ENCODE data around the gene KLF11.
"Not testable (repeated sequence)": the region's sequence is repeated elsewhere in the genome, so short reads cannot be mapped to it uniquely, and the experiment has no call there.

The KLF11 gene

DNA sequence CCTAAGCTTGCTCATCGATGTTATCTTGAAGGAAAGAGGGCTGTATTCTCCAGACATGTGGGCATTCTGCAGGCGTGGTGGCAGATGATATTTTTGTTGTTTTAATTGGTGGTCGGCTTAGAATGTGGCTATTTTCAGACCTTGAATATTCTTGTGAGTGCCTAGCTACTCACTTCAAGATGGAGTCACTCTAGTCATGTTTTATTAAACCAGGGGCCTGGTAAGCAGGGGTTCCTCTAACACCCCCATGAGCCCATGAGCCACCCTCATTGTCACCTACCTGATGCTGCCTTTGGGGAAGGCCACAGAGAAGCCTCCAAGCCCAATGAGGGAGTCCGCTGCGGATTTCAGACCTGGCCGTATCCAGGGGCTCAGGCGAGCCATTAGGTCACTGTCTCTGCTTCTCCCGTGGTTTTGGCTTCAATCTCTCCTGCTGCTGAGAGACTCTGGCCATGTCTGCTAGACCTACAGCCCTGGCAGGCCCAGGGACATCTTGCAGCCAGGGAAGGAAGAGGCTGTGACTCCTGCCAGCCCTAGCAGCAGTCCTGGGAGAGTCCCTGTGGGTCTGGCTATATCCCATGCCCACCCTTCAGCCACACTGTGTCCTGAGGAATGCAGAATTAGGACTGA lies 16.3 kb upstream of the KLF11 start:
- no peak for DNase-seq (ENCODE audit: low spot score)
- ChIA-PET CTCF (interaction anchor here (0.6 kb wide), 1 partner anchor 9 kb away, joined by 3 read pairs; no protein-coding TSS in a partner anchor), POLR2A (ENCODE audit: low non-redundant PET) (interaction anchor here (0.6 kb wide), 1 partner anchor 42 kb away, joined by 3 read pairs; no protein-coding TSS in a partner anchor)
- H3K27ac ChIP-seq = no peak overlapping the region
- TF ChIP-seq, protein P1, sequence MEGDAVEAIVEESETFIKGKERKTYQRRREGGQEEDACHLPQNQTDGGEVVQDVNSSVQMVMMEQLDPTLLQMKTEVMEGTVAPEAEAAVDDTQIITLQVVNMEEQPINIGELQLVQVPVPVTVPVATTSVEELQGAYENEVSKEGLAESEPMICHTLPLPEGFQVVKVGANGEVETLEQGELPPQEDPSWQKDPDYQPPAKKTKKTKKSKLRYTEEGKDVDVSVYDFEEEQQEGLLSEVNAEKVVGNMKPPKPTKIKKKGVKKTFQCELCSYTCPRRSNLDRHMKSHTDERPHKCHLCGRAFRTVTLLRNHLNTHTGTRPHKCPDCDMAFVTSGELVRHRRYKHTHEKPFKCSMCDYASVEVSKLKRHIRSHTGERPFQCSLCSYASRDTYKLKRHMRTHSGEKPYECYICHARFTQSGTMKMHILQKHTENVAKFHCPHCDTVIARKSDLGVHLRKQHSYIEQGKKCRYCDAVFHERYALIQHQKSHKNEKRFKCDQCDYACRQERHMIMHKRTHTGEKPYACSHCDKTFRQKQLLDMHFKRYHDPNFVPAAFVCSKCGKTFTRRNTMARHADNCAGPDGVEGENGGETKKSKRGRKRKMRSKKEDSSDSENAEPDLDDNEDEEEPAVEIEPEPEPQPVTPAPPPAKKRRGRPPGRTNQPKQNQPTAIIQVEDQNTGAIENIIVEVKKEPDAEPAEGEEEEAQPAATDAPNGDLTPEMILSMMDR (conservative IDR thresholded peaks at IDR 0.05; ENCODE audit: low read depth) = no peak

DNA sequence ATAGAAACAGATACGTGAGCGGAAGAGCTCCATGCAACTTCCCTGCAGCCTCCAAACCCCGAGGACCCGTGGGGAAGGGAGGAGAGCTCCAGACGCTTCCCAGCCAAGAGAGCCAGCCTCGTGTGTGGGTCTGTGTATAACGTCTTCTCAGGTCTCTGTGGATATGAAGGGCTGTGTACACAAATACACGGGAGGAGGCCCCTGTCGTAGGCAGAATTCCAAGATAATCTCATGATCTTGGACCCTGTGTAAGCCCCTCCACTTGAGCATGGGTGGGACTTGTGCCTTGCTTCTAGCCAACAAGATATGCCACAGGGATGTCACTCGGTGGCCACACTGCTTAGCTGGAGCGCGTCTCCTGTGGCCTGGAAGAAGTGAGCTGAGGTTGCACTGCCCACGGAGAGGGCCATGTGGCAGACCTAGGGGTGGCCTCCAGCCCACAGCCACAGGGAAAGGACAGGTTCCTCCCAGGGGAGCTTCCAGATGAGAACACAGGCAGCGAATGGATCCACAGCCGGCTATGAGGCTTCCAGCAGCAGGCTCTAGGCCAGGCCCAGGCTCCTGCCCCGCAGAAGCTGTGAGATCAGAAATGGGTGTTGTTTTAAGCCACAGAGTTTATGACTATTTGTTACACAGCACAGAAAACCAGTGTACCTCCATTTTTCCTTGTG lies 15.6 kb upstream of the KLF11 start:
- CTCF ChIA-PET = no interaction called here
- POLR2A ChIA-PET (ENCODE audit: low non-redundant PET) = interaction anchor here (0.6 kb wide), 1 partner anchor 30 kb away, joined by 5 read pairs; no protein-coding TSS in a partner anchor
- DNase-seq (ENCODE audit: low spot score) = no peak
- H3K27ac ChIP-seq = no peak overlapping the region
- TF ChIP-seq, protein P1 (conservative IDR thresholded peaks at IDR 0.05; ENCODE audit: low read depth) = no peak

GRCh38 chr2:10028407-10028987 lies 14.9 kb upstream of the KLF11 start:
- TF ChIP-seq, protein P1 (conservative IDR thresholded peaks at IDR 0.05; ENCODE audit: low read depth) = no peak
- ChIA-PET POLR2A (ENCODE audit: low non-redundant PET) (no interaction called here), CTCF (interaction anchor here (0.6 kb wide), 1 partner anchor 23 kb away, joined by 4 read pairs; no protein-coding TSS in a partner anchor)
- H3K27ac ChIP-seq = no peak overlapping the region
- no peak for DNase-seq (ENCODE audit: low spot score)

DNA sequence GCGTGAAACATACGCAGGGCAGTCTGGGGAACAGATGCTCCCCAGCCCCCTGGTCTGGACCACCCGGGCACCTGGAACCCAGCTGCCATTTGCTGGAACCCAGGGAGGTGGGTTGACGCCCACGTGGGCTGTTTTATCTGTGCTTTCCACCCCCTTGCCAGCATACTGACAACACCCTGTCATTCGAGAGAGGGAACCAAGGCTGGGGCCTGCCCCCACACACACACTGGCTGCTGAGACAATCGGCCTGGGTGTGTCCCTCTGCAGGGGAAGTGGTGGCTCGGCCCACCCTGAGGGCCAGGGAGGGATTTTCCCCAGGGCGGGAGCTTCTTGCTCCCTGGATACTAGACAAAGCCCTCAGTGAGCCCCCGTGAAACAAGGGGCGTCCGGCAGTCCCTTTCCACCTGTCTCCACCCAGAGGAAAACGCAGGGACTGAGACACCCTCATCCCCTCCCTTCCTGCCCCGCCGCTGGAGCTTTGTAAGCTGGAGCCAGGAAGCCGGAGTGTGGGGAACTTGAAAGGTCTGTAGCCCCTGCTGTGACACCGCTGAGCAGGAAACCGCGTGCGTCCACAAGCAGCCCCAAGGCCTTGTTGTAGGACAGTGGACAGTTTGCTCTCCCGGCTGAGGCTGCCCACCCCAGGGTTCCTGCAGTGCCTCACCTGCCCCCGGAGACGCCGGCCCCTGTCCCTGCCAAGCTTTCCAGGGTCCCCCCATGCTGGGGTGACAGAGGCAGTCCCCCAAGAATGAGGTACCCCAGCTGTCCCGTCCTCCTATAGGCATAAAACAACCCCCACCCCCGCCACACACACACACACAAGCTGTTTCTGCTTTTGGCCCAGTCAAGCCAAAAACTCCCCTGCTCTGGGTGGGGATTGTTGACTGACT lies 14.1 kb upstream of the KLF11 start:
- POLR2A ChIA-PET (ENCODE audit: low non-redundant PET) = interaction anchor here (0.5 kb wide), 1 partner anchor 72 kb away, joined by 3 read pairs; no protein-coding TSS in a partner anchor
- CTCF ChIA-PET = interaction anchor here (0.5 to 0.6 kb wide), 2 partner anchors 19 to 23 kb away, joined by 3 to 4 read pairs; no protein-coding TSS in a partner anchor
- no peak overlapping the region for H3K27ac ChIP-seq
- DNase-seq (ENCODE audit: low spot score) = no peak
- TF ChIP-seq, protein P1 (conservative IDR thresholded peaks at IDR 0.05; ENCODE audit: low read depth) = no peak

DNA sequence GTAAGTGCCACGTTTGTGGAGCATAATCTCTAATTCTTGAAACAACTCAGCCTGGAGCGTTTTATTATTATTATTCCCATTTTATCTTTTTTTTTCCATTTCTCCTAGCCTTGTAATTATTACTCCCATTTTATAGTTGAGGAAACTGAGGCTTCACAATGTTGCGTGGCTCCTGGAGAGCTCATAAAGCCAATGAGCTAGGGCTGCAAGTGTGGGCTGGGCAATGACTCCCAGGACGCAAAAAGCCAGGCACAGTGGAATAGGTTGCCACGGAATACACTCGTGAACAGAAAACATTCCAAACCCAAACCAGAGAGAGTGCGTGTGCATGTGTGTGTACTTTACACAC lies 13.5 kb upstream of the KLF11 start:
- ChIA-PET CTCF (interaction anchor here (0.5 kb wide), 1 partner anchor 18 kb away, joined by 3 read pairs; no protein-coding TSS in a partner anchor), POLR2A (ENCODE audit: low non-redundant PET) (interaction anchor here (0.5 kb wide), 1 partner anchor 72 kb away, joined by 3 read pairs; no protein-coding TSS in a partner anchor)
- H3K27ac ChIP-seq = no peak overlapping the region
- TF ChIP-seq, protein P1 (conservative IDR thresholded peaks at IDR 0.05; ENCODE audit: low read depth) = no peak
- DNase-seq (ENCODE audit: low spot score) = no peak

DNA sequence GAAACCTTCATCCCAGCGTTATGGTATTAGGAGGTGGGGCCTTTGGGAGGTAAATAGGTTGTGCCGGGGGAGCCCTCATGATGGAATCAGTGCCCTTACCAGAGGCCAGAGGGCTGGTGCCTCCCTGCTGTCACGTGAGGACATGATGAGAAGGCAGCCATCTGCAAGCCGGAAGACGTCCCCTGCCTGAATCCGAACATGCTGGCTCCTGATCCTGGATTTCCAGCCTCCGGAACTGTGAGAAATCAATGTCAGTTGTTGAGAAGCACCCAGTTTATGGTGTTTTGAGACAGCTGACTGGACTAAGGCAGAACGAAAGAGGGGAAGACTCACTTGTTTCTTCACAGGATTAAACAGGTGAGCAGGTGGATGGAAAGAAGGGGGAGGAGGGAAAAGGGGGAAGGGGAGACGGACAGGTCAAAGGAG lies 13.0 kb upstream of the KLF11 start:
- no peak for DNase-seq (ENCODE audit: low spot score)
- TF ChIP-seq, protein P1 (conservative IDR thresholded peaks at IDR 0.05; ENCODE audit: low read depth) = no peak
- ChIA-PET CTCF (no interaction called here), POLR2A (ENCODE audit: low non-redundant PET) (no interaction called here)
- no peak overlapping the region for H3K27ac ChIP-seq

DNA sequence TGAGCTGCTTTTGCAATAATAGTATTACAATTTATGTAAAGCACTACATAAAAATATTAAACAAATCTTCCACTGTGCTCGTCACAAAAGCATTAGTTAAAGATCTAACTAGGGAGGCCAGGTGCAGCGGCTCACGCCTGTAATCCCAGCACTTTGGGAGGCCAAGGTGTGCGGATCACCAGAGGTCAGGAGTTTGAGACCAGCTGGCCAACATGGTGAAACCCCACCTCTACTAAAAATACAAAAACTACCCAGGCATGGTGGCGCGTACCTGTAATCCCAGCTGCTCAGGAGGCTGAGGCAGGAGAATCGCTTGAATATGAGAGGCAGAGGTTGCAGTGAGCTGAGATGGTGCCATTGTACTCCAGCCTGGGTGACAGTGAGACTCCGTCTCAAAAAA lies 12.6 kb upstream of the KLF11 start:
- POLR2A ChIA-PET (ENCODE audit: low non-redundant PET); DNase-seq (ENCODE audit: low spot score); H3K27ac ChIP-seq: not testable (repeated sequence)
- CTCF ChIA-PET = interaction anchor here (0.7 kb wide), 1 partner anchor 101 kb away, joined by 4 read pairs; no protein-coding TSS in a partner anchor

Measured in RWPE1 (cell line).